GM19099 (cell line): ENCODE measurements around the gene HPX.
A peak's percentile ranks its signal among the peaks of the same experiment; 100 is the strongest.

Experiments used
- POLR2A ChIP-seq: IDR thresholded peaks from 3 replicates; pipeline ENCODE4 v1.6.1; 2011; ENCODE audit warnings: low read depth; ENCODE audit not compliant: insufficient read length; ENCODE audit errors: extremely low read depth

Gene HPX

GRCh38 chr11:6391537-6392134, 49.2 kb downstream of the HPX start:
- no peak for TF ChIP-seq POLR2A

- no peak for TF ChIP-seq POLR2A
Observed at GRCh38 chr11:6390718-6391469, 49.9 kb downstream of the HPX start.

GRCh38 chr11:6389905-6390717, 50.7 kb downstream of the HPX start, which contains the start of gene SMPD1:
Gene SMPD1, plus strand, starts transcription at chr11:6390474. Its CDS starts 125 bp downstream, at chr11:6390599.
- peak; percentile 81 for TF ChIP-seq POLR2A

DNA sequence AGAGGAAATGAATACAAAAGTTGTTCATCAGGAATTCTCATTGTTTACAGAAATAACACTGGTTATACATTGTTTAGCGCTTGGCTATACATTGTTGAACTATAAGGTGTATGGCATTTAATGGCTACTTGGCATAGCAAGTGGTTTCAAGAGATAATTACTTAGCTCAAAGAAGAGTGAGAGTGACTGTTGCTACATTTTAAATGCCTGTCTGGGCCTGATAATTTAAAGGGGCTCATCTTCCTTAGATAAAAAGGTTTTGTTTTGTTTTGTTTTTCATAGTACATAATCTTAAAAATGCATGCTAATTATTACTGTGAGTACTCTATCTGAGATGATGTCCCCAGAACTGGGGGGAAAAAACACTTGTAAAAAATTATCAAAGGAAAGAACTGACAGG, 52.0 kb downstream of the HPX start:
- TF ChIP-seq POLR2A, result no peak

- no peak for TF ChIP-seq POLR2A
Observed at GRCh38 chr11:6387811-6388599, 52.8 kb downstream of the HPX start.

- no peak for TF ChIP-seq POLR2A
Observed at GRCh38 chr11:6385046-6385777, 55.6 kb downstream of the HPX start.
